HG03025 (cell line): ENCODE measurements around the gene CCDC102A.
A peak's percentile ranks its signal among the peaks of the same experiment; 100 is the strongest.
"Not testable (repeated sequence)": the region's sequence is repeated elsewhere in the genome, so short reads cannot be mapped to it uniquely, and the experiment has no call there.

Source experiments
- ATAC-seq: cut with Tn5 transposase; IDR thresholded peaks from one replicate; pipeline ENCODE4 v1.9.1; 2021; ENCODE audit warnings: mild to moderate bottlenecking, moderate library complexity; ENCODE audit not compliant: unreplicated experiment, low FRiP score

The CCDC102A gene

DNA sequence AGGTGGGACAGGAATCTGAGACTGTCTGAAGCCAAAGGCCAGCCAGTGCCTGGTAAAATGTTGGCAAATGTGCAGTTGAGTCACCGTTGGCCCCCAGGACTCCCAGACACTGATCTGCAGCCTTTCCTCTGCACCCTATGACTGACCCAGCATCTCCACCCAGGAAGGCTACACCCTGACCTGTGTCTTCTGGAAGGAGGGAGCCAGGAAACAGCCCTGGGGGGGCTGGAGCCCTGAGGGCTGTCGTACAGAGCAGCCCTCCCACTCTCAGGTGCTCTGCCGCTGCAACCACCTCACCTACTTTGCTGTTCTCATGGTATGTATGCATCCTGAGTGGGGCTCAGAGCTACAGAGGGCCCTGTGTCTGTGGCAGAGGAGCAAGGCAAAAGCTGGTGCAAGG lies 30.1 kb upstream of the CCDC102A start:
- no peak for ATAC-seq

DNA sequence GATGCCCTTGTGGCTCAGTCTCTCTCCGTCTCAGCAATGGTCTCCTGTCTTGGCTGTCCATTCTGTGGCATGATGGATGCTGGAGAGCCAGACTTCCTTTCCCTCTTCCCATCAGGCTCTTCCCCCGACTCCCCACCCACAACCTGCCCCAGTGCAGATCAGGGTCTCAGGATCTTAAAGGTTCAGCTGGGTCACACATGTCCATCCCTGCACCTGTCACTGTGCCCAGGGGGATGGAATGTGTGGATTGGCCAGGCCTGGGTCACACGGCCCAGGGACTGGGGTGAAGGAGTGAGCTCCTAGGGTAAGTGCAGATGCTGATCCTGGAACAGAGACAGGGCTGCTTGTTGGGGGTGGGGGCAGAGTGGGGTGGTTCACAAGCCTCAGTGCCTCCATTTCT lies 29.1 kb upstream of the CCDC102A start:
- no peak for ATAC-seq

DNA sequence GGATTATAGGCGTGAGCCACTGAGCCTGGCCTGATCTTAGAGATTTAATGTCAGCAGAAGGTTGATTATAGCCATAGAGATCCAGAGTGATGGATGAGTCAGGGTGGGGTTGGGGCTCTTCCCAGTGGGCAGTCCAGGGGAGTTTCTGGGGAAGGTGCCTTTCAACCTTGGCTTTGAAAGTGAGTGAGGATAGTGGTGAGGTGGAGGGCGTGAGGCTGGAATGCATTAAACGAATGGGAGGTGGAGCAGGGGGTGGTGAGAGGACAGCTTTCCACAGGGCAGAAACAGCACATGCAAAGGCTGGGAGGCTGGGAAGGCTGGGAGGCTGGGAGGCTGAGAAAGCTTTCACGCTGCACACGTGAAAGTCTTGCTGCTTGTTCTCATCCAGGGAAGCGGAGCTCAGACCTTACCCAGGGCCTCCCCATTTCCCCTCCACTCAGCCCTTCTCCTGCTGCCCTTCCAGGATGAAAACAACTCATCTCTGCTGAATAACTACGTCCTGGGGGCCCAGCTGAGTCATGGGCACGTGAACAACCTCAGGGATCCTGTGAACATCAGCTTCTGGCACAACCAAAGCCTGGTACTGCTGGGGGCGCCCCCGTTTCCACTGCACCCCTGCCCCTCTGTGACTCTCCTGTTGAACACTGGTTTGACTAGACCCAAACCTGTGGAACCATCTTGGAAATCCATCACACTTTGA lies 28.4 kb upstream of the CCDC102A start:
- no peak for ATAC-seq

DNA sequence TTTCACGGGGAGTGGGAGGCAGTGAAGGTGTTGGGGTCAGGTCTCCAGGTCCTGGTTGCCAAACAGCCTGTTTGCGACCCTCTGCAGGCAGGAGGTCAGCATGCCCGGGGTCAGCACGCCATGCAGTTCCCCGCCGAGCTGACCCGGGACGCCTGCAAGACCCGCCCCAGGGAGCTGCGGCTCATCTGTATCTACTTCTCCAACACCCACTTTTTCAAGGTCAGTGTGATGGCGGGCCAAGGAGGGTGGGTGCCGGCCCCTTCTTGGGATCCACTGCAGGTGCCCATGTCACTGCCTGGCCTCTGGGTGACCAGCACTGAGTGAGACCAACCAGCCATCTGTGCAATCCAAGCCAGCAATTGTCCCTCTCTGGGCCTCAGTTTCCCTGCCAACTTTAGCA lies 27.4 kb upstream of the CCDC102A start:
- ATAC-seq = no peak

DNA sequence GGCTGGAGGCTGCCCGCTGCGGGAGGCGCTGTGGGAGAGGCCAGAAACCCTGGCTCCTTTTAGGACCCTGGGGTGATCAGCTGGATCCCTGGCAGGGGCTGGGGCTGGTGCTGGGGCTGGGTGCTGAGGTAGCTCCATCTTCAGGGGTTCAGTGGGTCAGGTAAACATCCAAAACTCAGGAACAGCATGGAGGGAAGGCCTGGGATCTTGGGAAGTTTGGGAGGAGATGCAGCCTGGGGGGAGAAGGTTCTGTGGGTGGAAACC lies 27.0 kb upstream of the CCDC102A start:
- no peak for ATAC-seq

DNA sequence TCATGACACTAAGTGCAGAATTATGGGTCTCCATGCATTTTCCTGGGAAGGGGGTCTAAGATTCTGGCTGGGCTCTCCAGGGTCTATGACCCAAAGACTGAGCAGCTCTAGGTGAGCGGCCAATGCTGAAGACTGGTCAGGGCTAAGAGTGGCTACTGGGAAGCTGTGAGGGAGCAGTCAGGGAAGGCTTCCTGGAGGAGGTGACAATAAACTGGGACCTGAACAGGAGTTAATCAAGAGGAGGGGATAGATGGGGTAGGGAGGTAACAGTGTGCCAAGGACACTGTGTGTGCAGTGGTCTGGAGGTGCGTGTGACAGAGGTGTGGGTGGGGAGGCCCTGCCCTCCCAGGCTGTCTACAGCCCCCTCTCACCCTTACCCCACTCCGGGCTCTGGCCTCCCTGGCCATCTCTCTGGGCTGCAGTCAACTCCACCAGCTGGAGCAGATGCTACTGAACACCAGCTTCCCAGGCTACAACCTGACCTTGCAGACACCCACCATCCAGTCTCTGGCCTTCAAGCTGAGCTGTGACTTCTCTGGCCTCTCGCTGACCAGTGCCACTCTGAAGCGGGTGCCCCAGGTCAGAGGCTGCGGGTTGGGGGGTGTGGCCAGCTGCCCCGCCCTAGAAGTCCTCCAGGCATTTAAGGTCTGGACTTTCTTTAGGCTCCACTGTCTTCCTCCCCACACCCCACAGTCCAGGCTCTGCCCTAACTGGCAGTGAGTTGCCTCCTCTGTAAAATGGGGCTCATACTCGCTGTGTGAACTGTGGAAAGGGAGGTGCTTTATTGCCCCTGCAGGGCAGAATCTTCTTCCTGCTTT lies 26.5 kb upstream of the CCDC102A start:
- no peak for ATAC-seq

DNA sequence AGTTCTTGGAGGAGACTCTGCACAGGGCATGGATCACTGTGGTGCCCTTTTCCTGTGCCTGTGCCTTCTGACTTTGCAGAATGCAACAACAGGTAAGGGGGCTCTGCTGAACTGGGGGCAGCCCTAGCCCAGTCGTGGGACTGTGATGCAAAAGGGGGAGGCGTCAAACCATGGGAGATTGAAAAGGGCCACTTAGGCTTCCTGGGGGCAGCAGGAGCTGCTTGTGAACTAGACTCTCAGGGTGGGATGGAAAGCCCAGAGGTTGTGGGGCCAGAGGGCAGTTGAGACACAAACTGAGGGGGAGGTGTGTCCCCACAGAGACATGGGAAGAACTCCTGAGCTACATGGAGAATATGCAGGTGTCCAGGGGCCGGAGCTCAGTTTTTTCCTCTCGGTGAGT lies 25.7 kb upstream of the CCDC102A start:
- no peak for ATAC-seq

DNA sequence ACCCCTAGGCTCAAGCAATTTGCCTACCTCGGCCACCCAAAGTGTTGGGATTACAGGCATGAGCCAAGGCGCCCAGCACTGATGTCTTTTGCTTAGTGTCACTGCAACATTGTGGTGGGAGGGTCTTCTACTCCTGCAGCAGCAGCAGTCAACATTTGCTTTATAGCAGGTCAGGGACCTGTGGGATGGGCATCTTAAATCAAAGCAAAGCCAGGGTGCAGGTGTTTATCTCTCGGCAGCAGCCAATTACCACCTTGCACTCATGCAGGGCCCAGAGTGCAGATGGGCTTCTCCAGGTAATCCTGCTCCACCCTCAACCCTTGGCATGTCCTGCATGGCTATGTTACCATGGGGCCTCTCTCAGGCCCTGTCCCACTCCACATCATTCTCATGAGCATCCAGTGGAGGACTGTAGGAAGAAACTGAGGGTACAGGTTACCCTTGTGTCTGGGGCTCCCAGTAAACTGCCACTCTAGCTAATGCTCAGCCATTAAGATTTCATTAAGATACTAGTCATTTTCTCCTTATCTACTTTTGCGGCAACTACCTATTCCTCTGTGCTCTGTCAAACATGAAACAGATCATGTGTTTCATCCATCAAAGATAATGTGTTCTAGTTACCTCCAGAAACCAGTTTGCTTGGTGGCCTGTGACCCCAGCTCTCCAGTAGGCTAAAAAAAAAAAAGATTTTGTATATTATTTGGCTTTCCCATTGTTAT lies 22.9 kb upstream of the CCDC102A start:
- no peak for ATAC-seq

DNA sequence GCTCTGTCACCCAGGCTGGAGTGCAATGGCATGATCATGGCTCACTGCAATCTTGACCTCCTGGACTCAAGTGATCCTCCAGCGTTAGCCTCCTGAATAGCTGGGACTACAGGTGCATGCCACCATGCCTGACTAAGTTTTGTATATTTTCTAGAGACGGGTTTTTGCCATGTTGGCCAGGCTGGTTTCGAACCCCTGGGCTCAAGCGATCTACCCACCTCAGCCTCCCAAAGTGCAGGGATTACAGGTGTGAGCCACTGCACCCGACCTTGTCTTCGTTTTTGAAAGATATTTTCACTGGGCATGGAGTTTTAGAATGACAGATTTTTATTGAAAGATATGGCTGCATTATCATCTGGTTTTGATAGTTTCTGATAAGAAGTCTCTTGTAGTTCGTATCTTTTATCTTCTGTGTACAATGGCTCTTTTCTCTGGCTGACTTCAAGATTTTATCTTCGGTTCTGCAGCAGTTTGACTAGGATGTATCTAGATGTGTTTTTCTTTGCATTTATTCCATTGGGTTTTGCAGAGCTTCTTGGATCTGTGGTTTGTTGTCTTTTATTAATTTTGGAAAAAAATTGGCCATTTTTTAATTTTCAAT lies 20.7 kb upstream of the CCDC102A start:
- ATAC-seq = no peak

DNA sequence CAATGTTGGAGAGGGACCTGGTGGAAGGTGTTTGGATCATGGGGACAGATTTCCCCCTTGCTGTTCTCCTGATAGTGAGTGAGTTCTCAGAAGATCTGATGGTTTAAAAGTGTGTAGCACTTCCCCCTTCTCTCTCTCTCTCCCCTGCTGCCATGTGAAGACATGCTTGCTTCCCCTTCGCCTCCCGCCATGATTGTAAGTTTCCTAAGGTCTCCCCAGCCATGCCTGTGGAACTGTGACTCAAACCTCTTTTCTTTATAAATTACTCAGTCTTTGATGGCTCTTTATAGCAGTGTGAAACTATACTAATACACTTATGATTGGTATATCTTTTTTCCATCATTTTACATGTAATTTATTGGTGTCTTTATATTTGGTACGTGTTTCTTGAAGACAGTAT lies 19.5 kb upstream of the CCDC102A start:
- no peak for ATAC-seq

DNA sequence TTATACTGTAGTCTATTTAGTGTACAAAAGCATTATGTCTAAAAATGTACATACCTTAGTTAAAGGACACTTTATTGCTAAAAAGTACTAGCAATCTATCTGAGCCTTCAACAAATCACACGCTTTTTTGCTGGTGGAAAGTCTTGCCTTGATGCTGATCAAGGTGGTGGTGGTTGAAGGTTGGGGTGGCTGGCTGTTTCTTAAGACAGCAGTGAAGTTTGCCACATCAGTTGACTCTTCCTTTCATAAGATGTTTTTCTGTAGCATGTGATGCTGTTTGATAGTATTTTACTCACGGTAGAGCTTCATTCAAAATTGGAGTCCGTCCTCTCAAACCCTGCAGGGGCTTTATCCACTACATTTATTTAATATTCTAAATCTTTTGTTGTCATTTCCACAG lies 14.7 kb upstream of the CCDC102A start:
- no peak for ATAC-seq

DNA sequence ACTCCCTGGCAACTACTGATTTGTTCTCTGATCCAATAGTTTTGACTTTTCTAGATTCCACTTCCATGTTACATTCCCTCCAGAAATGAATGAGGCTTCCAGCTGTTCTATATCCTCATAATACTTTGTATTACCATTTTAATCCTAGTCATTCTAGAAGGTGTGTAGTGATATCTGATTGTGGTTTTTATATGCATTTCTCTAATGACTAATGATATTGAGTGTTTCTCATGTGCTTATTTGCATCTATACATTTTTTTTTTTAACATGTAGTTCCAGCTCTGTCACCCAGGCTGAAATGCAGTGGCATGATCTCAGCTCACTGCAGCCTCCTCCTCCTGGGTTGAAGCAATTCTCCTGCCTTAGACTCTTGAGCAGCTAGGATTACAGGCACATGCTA lies 13.4 kb upstream of the CCDC102A start:
- no peak for ATAC-seq

DNA sequence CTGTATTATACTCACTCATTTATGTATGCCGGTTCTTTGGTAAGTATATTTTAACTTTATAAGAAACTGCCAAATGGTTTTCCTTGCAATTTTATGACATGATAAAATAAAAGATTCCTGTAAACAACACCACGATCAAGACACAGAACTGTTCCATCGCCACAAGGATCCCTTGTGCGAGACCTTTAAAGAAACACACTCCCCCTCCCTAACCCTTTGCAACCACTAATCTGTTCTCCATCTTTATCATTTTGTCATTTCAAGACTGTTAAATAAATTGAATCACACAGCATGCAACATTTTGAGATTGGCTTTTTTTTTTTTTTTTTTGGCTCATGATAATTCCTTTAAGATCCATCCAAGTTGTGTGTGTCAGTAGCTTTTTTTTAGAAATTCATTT lies 12.0 kb upstream of the CCDC102A start:
- ATAC-seq = no peak

DNA sequence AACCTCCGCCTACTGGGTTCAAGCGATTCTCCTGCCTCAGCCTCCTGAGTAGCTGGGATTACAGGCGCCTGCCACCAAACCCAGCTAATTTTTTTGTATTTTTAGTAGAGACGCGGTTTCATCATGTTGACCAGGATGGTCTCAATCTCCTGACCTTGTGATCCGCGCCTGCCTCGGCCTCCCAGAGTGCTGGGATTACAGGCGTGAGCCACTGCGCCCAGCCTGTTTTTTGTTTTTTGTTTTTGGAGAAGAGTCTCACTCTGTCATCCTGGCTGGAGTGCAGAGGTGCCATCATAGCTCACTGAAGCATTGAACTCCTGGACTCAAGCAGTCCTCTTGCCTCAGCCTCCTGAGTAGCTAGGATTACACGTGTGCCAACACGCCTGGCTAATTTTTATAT lies 11.2 kb upstream of the CCDC102A start:
- ATAC-seq = not testable (repeated sequence)

DNA sequence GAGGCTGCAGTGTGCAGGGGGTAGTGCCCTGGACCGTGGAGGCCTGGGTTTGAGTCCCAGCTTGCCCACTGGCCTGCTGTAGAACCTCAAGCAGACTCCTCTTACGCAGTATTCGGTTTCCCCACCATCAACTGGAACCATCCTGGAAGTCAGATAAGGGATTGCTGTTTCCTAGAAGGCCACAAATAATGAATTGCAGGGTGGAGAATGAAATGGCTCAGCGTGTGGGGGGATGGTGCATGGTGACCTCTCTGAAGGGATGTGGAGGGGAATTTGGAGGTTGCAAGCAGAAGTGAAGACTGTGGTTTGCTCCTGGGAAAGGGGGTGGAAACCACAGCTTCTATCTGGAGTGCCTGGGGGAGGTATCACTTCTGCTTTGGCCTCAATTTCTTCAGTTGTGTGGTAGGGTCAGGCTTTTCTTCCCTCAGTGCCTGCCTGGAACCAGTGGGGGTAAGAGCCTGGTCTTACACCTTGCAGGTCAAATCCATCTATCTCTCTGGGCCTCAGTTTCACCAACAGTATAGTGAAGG lies 7.8 kb upstream of the CCDC102A start:
- ATAC-seq = peak; percentile 71

DNA sequence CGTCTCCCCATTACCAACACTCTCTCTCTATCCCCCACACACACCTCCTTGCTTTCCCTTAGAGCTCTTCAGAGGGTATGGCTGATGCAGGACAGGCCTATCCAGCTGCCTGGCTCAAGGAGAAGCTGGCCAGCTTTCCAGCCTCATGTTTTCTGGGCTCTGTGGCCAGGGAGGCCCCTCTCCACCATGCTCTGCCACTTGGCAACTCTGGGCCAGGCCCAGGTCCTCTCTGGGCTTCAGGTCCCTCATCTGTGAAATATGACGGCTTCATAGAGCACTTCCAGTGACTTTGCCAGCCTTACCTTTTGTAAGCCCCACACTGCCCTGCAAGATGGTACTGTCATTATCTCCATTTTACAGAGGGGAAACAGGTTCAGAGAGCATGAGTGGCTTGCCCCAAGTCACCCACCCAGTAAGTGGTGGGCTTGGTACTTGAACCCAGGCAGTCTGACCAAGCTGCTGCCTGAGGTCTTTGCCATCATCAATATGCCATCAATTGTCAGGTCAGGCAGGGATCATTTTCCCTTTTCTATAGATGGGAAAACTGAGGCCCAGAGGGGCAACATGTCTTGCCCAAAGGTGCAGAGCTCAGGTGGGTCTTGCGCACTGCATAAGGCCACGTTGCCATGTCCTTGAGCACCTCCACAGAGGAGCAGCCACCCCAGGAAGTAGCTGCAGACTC lies 5.5 kb upstream of the CCDC102A start:
- no peak for ATAC-seq

DNA sequence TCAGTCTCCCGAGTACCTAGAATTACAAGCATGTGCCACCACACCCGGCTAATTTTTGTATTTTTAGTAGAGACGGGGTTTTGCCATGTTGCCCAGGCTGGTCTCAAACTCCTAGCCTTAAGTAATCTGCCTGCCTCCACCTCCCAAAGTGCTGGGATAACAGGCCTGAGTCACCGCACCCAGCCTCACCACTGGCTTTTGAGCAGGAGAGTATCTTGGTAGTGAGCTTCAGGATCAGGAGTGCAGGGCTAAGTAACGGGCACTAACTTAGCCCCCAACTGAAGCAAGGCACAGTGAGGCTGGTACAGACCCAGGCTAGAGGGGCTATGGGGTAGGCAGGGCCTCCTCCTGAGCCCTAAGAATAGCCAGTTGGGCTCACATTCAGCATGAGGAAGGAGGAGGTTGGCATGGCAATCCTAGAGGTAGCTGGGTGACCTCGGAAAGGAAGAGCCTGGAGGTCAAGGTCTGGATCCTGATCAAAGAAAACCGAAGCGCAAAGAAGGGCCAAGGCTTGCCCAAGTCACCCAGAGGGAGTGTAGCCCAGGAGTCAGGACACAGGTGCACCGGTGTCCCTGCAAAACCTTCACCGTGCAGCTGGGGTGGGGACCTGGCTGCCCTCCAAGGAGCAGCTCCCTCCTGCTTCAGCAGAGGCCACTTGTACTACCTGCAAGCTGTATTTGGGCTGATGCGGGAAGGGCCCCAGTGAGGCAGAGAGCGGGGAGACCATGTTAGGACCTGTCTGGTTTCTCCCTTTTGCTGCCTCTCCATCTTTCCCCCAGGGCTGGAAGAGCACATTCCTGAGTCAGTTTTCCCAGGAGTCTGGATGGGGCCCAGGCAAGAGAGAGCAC lies 4.8 kb upstream of the CCDC102A start:
- no peak for ATAC-seq

DNA sequence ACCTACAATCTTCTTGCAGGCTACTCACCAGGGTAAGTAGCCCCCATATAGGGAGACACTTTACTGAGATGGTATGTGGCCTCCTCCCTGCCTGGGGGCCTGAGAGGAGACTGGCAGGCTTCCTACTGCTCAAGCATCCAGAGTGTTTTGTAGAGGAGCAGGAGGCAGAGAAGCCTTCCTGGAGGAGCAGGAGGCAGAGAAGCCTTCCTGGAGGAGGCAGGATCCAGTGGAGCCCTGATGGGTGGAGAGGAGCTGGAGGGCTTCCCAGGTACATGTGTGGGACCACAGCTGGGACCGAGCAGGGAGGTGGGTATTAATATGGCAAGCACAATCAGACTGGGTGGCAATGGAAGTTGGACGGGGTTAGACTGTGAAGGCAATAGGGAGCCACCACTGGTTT lies 4.0 kb upstream of the CCDC102A start:
- ATAC-seq = no peak

DNA sequence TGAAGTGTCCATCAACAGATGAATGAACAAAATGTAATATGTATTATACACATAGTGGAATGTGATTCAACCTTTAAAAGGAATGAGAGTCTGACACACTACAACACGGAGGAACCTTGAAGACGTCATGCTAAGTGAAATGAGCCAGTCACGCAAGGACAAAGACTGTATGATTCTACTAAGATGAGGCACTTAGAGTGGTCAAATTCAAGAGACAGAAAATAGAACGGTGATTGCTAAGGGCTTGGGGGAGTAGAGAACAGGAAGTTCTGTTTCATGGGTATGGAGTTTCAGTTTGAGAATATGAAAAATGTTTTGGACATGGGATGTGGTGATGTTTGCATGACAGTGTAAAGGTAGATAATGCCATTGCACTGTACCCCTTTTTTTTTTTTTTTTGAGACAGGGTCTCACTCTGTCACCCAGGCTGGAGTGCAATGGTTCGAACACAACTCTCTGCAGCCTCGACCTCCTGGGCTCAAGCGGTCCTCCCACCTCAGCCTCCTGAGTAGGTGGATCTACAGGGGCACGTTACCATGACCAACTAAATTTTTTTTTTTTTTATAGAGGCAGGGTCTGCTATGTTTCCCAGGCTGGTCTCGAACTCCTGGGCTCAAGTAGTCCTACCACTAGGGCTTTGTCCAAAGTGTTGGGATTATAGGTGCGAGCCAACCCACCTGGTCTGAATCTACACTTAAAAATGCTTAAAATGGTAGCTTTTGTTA lies 2.9 kb upstream of the CCDC102A start:
- no peak for ATAC-seq
